SH-SY5Y (cell line): ENCODE measurements around the gene FMNL2.

Experiments used
- GATA2 ChIP-seq: IDR thresholded peaks from 2 replicates; pipeline ENCODE4 v1.6.1; 2011; ENCODE audit warnings: mild to moderate bottlenecking, low read depth, low read length
- GATA3 ChIP-seq: IDR thresholded peaks from 2 replicates; pipeline ENCODE4 v1.6.1; 2011; ENCODE audit warnings: low read depth, mild to moderate bottlenecking, low read length, moderate library complexity

Gene FMNL2

DNA sequence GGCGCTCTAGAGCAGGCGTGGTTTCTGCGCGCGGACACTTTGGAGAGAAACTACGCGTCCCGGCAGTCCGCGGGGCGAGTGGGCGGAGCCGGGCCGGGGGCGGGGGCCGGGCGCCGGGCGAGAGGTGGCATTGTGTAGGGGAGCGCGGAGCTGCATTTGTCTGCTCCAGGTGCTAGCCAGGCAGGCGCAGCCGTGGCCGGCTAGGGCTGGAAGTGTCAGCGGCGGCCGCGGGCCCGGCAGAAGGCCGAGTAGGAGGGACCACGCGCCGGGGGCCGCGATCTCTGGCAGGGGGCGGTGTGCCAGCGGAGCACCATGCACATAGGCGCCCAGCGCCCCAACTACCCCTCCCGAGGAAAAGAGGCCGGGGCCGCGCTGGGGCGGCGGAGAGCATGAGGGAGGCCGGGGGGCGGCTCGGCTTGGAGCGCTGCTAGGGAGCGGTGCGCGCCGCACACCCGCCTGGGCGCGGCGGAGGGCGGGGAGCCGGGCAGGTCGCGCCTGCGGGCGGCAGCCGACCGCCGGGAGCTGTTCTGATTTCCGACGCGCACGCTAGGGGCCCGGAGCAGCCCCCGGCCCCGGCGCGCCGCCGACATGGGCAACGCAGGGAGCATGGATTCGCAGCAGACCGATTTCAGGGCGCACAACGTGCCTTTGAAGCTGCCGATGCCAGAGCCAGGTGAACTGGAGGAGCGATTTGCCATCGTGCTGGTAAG is at the start of gene FMNL2:
Gene FMNL2, plus strand, starts transcription at position 159 of the 710 bp plus-strand sequence.
- TF ChIP-seq GATA2 (no peak), GATA3 (no peak)

DNA sequence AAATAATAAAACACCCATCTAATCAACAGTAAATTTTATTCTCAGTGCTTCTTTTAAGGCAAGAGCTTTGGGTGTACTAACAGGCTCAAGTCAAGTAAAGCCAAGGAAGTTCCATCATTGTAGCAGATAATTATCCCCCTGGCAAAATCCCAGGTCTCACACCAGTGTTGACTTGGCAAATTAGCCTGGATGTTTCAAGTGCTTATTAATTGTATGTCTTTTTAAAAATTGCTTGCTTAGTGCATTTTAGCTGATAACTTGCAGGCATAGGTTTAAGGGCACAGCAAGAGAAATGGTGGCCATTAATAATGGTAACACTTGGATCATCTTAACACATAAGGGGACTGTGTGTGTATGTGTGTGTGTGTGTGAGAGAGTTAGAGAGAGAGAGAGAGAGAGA is 42.0 kb upstream of the FMNL2 start:
- no peak for TF ChIP-seq GATA3

DNA sequence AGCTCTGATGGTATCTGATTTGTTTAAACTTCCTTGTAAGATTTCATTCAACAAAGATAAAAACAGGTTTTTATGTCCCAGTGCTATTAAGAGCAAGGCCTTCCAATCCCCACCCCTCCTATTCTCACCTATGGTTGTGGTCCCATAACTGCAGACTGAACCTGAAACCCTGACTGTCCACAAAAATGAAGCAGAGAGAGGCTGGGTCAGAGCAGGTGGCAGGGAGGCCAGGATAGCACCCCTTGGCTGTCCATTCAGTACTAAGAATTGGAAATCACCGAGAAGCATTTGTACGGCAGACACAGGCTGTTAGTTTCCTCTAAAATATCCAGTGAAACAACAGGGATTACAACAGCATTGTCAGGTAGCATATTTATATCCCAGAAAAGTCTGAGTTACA is 37.3 kb upstream of the FMNL2 start:
- TF ChIP-seq GATA2 (no peak), GATA3 (no peak)

DNA sequence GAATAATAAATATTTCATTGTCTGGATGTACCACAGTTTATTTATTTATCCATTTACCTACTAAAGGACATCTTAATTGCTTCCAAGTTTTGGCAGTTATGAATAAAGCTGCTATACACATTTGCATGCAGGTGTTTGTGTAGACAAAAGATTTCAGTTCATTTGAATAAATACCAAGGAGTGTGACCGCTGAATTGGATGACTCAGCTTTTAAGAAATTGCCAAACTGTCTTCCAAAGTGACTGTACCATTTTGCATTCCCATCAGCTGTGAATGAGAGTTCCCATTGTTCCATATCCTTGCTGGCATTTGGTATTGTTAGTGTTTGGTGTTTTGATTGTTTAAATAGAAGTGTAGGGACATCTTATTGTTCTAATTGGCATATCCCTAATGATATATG is 36.2 kb upstream of the FMNL2 start:
- TF ChIP-seq GATA3 (no peak), GATA2 (no peak)

DNA sequence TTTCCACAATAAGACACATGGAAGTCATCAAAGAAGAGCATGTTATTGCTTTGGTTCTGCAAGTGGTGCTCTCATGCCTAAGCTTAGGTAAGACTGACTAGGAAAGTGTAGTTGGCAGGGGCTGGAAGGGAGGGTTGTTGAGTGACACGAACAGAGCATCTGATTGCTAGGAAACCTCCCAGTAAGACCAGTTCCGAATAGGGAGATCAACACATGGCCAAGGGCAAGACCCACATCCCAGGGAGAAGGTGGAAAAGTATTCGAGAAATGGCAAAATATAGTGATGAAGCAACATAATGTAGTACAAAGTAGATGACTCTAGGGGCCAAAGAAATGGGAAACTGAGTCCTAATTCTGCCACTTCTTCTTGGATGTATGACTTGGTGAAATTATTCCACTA is 33.8 kb upstream of the FMNL2 start:
- no peak for TF ChIP-seq GATA3

DNA sequence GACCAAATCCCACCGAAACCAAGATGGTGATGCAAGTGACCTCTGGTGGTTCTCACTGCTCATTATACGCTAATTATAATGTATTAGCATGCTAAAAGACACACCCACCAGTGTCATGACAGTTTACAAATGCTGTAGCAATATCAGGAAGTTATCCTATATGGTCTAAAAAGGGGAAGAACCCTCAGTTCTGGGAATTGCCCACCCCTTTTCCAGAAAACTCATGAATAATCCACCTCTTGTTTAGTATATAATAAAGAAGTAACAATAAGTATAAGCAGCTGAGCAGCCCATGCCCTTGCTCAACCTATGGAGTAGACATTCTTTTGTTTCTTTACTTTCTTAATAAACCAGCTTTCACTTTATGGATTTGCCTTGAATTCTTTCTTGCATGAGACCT is 31.0 kb upstream of the FMNL2 start:
- no peak for TF ChIP-seq GATA3
- TF ChIP-seq GATA2, result no peak

DNA sequence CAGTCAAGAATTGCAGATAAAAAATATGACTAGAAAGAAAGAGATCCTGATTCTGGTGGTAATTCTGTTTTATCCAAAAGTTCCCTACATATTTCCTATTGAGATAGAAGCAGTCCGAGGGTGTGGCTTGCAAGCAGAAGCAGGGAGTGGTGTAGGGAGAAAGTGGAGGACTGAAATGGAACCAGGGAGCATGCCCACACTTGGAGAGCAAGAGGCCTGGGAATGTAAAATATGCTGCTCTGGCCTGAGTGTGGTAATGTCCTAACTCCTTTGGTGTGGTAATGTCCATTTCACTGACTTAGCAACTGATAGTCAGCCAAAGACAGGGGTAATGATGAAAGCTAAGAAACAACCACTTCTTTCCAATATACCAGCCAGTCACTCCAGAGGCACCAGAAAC is 30.1 kb upstream of the FMNL2 start:
- TF ChIP-seq GATA3, result no peak
- no peak for TF ChIP-seq GATA2

DNA sequence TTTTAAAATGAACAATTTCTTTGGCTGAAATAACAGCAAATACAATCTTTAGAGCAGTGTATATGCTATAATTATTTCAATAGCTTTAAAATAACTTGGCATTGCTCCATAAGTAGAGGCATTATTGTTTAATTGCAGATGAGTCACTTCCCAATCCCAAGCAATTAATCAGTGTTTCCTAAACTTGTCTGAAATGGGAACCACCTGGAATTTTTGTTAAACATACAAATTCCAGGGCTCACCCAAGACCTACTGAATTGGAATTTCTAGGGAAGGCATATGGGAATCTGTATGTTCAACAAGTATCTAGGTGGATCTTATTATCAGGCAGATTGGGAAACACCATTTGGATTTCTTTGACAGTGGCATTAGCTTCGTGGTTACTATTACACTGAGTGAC is 27.1 kb upstream of the FMNL2 start:
- TF ChIP-seq GATA3 (no peak), GATA2 (no peak)

DNA sequence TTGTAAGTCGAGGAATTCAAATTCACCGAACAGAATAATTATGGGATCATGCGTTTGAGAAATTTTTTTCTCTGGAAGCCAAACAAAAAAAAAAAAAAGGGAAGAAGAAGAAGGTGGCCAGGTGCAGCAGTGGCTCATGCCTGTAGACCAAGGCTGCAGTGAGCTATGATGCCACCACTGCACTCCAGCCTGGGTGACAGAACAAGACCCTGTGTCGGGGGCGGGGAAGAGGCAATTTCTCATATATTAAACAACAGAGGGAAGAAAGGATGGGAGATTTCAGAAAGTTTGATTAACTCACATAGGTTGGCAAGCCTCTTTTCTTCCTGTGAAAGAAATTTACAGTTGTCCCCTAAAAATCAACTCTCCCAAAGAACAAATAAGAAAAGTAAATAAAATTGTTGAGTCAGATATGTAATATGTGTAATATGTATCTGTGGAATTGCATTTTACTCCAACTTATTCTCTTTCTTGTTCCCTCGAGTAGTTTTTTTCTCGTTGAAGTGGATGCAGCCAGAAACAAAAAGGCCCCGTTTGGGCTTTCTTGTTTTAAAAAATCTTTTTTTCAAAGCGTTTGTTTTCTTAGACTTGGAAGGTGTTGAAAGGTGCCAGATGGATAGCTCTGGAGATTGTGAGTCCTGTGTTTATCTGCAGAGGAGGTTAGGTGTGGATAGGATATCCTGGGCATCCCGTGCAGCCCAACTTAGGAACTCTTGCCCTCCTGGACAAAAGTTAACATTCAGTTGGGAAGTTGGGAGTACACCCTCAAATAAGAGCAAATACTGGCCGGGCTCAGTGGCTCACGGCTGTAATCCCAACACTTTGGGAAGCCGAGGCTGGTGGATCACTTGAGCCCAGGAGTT is 25.4 kb upstream of the FMNL2 start:
- no peak for TF ChIP-seq GATA3
- no peak for TF ChIP-seq GATA2

DNA sequence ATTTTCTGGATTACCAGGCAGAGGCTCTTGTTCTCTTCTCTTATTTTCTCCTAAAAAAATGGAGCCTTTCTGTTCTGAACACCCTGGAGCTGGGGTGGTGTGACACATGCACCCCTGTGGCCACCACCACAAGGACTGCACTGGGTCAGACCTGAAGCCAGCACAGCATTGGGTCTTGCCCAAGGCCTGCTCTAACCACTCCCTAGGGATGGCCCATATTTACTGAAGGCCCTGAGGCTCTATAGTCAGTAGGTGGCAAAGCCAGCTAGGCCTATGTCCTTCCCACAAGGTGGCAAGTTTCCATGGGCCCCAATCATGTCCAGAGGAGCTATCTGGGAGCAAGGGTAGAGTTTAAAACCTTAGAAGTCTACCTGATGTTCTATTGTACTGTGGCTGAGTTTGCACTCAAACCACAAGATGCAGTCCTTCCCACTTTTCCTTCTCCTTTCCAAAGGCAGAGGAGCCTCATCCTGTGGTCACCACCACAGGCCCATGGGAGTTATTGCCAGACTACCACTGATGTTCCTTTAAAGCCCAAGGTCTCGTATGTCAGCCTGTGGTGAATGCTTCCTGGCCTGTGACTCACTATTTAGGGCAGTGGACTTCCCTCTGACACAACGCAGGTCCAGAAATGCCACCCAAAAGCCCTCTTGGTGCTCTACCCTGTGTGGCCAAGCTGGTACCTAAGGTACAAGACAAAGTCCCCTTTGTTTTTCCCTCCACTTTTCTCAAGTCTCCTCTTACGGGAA is 15.0 kb upstream of the FMNL2 start:
- no peak for TF ChIP-seq GATA2

DNA sequence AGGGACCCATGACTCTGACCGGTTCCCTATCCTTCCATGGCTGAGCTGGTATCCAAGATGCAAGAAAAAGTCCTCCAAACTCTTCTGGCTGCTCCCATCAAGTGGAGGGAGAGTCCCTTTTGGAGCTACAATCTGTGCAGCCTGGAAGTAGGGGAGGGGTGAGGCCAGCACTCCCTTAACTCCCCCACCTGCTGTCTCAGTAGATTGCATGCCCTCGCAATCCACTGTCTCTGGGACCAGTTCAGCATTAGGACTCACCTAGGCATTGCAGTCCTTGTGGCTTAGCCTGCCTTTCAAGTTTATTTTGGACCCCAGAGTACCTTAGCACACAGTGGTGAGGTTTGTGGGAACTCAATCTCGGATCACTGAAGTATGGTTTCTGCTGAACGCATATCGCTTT is 14.2 kb upstream of the FMNL2 start:
- TF ChIP-seq GATA2, result no peak
- TF ChIP-seq GATA3, result no peak

DNA sequence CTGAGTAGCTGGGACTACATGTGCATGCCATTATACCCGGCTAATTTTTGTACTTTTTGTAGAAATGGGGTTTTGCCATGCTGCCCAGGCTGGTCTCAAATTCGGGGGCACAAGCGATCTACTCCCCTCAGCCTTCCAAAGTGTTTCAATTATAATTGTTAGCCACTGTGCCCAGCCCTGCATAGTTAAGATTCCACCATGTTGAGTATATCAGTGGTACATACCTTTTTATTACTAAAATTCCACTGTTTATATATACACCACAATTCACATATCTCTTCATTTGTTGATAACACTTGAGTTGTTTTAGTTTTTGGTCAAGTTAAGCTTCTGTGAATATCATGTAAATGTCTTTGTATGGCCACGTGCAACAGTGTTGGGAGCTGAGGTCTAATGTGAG is 12.8 kb upstream of the FMNL2 start:
- TF ChIP-seq GATA2 (no peak), GATA3 (no peak)

DNA sequence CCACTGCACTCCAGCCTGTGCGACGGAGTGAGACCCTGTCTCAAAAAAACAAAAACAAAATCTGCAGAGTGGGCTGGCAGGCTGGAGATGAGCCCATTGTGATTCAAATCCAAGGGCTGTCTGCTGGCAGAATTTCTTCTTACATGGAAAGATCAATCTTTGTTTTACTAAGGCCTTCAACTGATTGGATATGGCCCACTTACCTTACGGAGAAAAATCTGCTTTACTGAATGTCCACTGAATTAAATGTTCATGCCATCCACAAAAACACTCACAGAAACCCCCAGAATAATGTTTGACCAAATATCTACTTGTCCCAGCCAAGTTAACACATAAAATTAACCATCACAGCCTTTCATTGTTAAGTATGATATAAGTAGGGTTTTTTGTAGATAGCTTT is 8.3 kb upstream of the FMNL2 start:
- TF ChIP-seq GATA2 (no peak), GATA3 (no peak)

DNA sequence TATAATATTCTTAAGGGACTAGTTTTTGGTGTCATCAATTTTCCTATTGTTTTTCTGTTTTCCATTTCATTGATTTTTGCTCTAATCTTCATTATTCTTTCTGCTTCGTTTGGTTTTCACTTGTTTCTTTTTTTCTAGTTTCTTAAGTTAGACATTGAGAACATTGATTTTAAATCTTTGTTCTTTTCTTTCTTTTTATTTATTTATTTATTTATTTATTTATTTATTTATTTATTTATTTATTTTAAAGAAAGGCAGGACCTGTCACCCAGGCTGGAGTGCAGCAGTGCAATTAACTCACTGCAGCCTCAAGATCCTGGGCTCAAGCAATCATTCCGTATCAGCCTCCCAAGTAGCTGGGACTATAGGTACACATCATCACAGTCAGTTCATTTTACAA is 7.0 kb upstream of the FMNL2 start:
- no peak for TF ChIP-seq GATA3
- no peak for TF ChIP-seq GATA2

DNA sequence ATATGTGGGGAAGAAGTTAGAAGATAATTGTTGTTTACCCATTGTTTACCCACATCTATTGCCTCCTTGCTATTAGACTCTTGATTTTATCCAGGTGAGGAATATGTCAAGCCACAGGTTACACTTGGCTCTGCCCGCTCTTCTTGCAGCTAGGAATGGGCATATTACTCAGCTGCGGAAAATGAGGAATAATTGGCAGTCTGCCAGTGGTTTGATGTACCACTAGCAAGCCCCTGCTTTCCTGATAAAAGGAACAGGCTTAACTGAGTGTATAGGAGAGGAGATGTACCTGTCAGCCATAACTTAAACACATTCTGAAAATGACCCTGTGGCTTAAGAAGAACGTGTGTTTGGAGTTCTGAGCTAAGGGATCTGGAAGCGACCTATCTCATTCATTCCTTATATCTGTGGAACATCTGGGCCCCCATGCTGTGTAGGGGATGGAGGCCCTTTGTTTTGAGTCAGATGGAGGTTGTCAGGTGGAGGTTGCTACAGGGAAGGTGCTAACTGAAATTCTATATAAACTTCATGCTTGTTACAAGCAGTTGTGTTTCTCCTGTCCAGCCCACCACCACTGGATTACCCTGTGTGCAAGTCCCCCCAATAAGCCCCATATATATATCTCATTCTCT is 4.6 kb upstream of the FMNL2 start:
- TF ChIP-seq GATA3, result no peak
- TF ChIP-seq GATA2, result no peak
